Activated naive CD8-positive, alpha-beta T cell treated with anti-CD3 and anti-CD28 coated beads, Interleukin-2, amount 50 U/mL, for 24 hours (primary cell): Measurements from ENCODE around the gene ANKRD42.
"Not testable (repeated sequence)": the region's sequence is repeated elsewhere in the genome, so short reads cannot be mapped to it uniquely, and the experiment has no call there.

Experiments used
- ATAC-seq: fragments of 150-1000 bp; cut with Tn5 transposase; one replicate; pipeline ENCODE4 v1.10.0; 2021
- DNase-seq: peaks from one replicate; pipeline ENCODE4 v3.0.0; 2021
- H3K27ac Mint-ChIP-seq: one replicate; pipeline ENCODE4 v1.8.0; 2021; ENCODE audit warnings: mild to moderate bottlenecking, mixed read lengths
- H3K27me3 Mint-ChIP-seq: one replicate; pipeline ENCODE4 v1.8.0; 2021; ENCODE audit warnings: mixed read lengths
- H3K36me3 Mint-ChIP-seq: one replicate; pipeline ENCODE4 v1.8.0; 2021; ENCODE audit warnings: low read depth, mixed read lengths
- H3K4me1 Mint-ChIP-seq: one replicate; pipeline ENCODE4 v1.8.0; 2021; ENCODE audit warnings: mixed read lengths
- H3K4me3 Mint-ChIP-seq: one replicate; pipeline ENCODE4 v1.8.0; 2021; ENCODE audit warnings: mild to moderate bottlenecking, moderate library complexity, mixed read lengths
- H3K9me3 Mint-ChIP-seq: one replicate; pipeline ENCODE4 v1.8.0; 2021; ENCODE audit warnings: mixed read lengths

ANKRD42 gene

DNA sequence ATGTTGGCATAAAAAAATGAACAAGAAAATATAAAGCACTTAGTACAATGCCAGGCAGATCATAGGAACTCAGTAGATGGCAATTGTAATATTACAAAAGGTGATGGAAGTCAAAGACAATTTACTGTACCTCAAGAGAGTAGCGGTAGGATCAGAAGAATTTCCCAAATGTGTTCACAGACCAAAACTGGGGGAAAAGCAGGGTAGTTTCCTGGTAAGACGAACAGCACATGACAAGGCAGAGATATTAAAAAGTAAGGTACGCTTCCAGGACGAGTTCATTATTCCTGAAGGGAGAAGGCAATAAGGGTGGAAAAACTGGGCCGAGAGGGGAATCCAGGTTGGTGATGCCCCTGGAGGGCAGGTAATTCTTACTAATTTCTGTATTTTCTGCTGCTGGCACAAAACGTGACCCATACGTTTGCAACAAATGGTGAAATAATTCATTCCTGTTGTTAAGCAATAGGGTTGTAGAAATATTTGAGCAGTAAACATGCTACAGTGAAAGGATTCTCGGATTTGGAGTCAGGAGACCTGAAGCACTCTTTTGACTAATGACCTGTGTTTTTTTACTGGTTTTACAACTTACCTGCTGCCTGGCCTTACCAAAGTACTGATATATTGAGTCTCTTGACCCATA lies 786 bp upstream of the ANKRD42 start:
- H3K27me3 Mint-ChIP-seq: no peaks in the 10 kb centered on the region
- peak overlapping the region; percentile 97 for H3K27ac Mint-ChIP-seq
- peaks cover 25% of the 10 kb centered on the region for H3K36me3 Mint-ChIP-seq
- H3K4me3 Mint-ChIP-seq: peak overlapping the region; percentile 99
- DNase-seq: no peak
- ATAC-seq: no peak
- peaks cover 42% of the 10 kb centered on the region for H3K4me1 Mint-ChIP-seq
- no peaks in the 10 kb centered on the region for H3K9me3 Mint-ChIP-seq

DNA sequence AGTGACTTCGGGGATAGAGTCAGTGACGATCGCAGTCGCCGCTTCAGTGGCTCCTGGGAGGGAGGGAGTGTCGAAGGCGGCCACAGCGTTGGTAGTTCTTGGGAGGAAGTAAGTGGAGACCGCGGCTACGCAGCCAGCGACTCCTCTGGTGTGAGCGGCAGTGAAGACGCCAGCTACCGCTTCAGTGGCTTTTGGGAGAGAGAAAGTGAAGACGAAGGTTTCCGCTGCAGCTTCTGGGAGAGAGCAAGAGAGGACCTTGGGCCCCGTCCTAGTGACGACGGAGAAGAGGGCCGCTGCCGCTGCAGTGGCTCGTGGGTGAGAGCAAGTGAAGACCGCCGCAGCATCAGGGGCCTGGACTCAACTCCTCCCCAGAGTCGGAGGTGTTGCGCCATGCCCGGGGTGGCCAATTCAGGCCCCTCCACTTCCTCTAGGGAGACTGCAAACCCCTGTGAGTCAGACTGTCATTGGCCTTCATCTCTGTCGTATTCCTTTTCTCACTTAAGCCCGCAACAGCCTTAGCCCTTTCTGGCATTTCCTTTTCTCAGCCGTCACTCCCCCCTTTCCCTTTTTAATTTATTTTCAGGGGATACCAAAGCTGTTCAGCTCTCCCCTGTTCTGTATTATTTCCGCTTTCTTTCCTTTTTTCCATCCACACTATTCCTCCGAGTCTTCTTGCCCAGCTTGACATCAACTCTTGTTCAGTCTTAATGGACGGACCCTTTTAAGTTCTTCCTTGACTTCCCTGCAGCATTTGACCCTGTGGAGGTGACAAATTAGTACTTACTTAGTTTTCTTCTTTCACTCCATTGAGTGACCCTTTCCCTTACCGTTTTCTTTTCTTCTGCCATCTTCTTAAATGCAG lies 1.0 kb downstream of the ANKRD42 start:
- no peaks in the 10 kb centered on the region for H3K9me3 Mint-ChIP-seq
- H3K27ac Mint-ChIP-seq: peak overlapping the region; percentile 97
- H3K4me3 Mint-ChIP-seq: peak overlapping the region; percentile 99
- ATAC-seq (peak; percentile 86), DNase-seq (peak; percentile 64)
- H3K4me1 Mint-ChIP-seq: peaks cover 42% of the 10 kb centered on the region
- H3K36me3 Mint-ChIP-seq: peaks cover 22% of the 10 kb centered on the region
- no peaks in the 10 kb centered on the region for H3K27me3 Mint-ChIP-seq

DNA sequence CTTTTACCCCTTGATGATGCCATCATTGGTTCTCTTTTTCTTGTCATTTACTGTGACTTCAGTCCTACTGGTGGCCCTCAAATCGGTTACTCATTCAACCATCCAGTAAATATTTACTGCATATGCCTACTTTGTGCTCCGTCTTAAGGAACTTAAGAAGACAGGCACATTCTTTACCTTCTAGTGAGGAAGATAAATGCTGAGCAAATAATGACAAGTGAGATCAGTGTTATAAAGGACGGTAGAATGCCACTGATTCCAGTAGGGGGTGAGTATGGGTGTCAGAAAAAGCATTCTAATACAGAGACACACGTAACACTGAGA lies 1.6 kb downstream of the ANKRD42 start:
- DNase-seq (no peak), ATAC-seq (no peak)
- peak overlapping the region; percentile 97 for H3K27ac Mint-ChIP-seq
- peak overlapping the region; percentile 99 for H3K4me3 Mint-ChIP-seq
- H3K27me3 Mint-ChIP-seq: no peaks in the 10 kb centered on the region
- peaks cover 45% of the 10 kb centered on the region for H3K4me1 Mint-ChIP-seq
- no peaks in the 10 kb centered on the region for H3K9me3 Mint-ChIP-seq
- H3K36me3 Mint-ChIP-seq: peaks cover 24% of the 10 kb centered on the region

DNA sequence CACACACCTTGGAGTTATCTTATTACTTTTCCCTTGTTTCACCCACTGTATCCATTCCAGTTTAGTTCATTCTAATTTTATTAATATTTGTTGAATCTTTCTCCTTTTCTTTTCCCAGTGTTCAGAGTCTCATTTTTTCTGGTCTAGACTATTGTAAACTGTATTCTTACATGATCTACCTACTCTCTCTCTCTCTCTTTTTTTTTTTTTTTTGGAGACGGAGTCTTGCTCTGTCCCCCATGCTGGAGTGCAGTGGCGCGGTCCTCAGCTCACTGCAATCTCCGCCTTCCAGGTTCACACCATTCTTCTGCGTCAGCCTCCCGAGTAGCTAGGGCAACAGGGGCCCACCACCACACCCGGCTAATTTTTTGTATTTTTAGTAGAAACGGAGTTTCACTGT lies 2.1 kb downstream of the ANKRD42 start:
- no peak overlapping the region for H3K27ac Mint-ChIP-seq
- H3K36me3 Mint-ChIP-seq: peaks cover 27% of the 10 kb centered on the region
- H3K4me3 Mint-ChIP-seq: peak overlapping the region; percentile 99
- H3K4me1 Mint-ChIP-seq: peaks cover 45% of the 10 kb centered on the region
- no peak for DNase-seq
- ATAC-seq: no peak
- no peaks in the 10 kb centered on the region for H3K9me3 Mint-ChIP-seq
- H3K27me3 Mint-ChIP-seq: no peaks in the 10 kb centered on the region

DNA sequence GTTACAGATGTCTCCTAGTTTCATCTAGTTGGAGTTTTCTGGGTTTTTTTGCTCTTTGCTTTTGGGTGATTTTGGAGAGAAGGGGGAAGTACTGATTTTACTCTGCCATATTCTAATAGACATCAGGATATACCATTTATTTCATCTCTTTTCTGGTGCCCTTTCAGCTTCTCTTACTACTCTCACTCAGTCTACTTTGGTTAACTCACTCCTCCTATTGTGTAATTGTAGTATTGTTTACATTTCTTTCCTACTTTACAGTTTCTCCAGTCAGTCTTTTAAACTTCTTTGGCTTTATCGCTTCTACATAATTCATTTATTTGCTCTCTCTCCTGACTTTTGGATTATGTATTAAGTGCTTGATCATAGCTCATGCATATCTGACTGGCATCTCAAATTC lies 6.5 kb downstream of the ANKRD42 start:
- ATAC-seq: no peak
- Mint-ChIP-seq H3K27ac (no peak overlapping the region), H3K4me3 (no peak overlapping the region)

DNA sequence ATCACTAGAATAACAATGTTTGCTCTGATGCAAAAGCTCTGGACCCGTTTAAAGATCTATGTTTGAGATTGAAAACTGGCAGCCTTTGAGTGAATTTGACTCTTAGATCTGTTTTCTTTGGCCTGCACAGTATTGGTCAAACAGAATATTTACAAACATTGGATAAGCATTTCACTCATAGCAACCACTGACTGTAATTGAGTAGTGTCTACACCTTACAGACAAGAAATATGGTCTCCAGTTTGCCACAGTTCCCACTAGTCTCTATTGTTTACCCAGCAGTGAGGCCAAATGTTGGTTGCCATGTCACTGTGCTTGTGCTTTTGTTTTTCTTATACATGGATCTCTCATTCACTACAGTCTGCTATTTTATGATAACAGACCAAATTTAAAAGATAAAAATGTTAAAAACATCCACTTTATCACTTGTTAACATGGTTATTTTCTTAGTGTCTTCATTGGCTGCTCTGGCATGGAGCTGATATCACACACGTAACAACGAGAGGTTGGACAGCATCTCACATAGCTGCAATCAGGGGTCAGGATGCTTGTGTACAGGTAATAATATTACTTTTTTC lies 12.2 kb downstream of the ANKRD42 start:
- no peak for DNase-seq
- no peak for ATAC-seq
- Mint-ChIP-seq H3K4me3 (no peak overlapping the region), H3K4me1 (no peaks in the 10 kb centered on the region), H3K27ac (no peak overlapping the region), H3K36me3 (peaks cover 23% of the 10 kb centered on the region), H3K27me3 (no peaks in the 10 kb centered on the region), H3K9me3 (no peaks in the 10 kb centered on the region)

More for the DNA sequence above, 6.5 kb downstream of the ANKRD42 start:
- no peaks in the 10 kb centered on the region for H3K27me3 Mint-ChIP-seq
- no peaks in the 10 kb centered on the region for H3K9me3 Mint-ChIP-seq
- no peak for DNase-seq
- peaks cover 24% of the 10 kb centered on the region for H3K36me3 Mint-ChIP-seq
- H3K4me1 Mint-ChIP-seq: peaks cover 23% of the 10 kb centered on the region

DNA sequence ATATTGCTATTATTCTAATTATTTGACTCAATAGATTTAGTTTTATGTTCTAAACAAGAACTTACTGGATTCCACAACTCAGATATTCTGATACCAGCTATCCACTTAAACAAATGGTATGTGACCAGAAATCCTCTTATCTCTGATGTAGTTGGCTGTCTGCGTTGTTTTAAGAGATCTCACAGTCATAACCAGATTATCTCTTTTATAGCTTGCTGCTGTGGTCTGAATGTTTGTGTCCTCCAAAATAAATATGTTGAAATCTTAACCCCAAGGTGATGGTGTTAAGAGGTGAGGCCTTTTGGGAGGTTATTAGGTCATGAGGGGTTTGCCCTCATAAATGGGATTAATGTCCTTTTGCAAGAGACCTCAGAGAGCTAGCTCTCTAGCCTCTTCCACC lies 12.7 kb downstream of the ANKRD42 start:
- H3K27ac Mint-ChIP-seq: no peak overlapping the region
- no peak overlapping the region for H3K4me3 Mint-ChIP-seq
- H3K27me3 Mint-ChIP-seq: no peaks in the 10 kb centered on the region
- ATAC-seq (no peak), DNase-seq (no peak)
- H3K36me3 Mint-ChIP-seq: peaks cover 21% of the 10 kb centered on the region
- H3K4me1 Mint-ChIP-seq: no peaks in the 10 kb centered on the region
- no peaks in the 10 kb centered on the region for H3K9me3 Mint-ChIP-seq

DNA sequence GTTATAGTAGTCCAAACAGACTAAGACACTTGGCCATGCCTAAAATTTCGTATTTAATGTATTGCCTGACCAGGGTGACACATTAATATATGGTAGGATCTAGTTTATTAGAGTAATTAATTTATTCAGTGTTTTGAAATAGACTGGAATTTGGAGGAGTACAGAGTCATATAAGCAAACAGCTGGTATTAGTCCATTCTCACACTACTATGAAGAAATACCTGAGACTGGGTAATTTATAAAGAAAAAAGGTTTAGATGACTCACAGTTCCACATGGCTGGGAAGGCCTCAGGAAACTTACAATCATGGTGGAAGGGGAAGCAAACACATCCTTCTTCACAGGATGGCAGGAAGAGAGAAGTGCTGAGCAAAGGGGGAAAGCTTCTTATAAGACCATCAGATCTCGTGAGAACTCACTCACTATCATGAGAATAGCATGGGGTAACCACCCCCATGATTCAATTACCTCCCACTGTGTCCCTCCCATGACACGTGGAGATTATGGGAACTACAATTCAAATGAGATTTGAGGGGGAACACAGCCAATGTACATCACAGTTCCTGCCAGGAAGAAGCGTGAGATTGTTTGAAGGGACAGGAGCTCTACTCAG lies 13.4 kb downstream of the ANKRD42 start:
- H3K9me3 Mint-ChIP-seq, H3K27ac Mint-ChIP-seq, H3K4me1 Mint-ChIP-seq, H3K27me3 Mint-ChIP-seq, ATAC-seq, H3K4me3 Mint-ChIP-seq, DNase-seq: not testable (repeated sequence)
- H3K36me3 Mint-ChIP-seq: peaks cover 17% of the 10 kb centered on the region

DNA sequence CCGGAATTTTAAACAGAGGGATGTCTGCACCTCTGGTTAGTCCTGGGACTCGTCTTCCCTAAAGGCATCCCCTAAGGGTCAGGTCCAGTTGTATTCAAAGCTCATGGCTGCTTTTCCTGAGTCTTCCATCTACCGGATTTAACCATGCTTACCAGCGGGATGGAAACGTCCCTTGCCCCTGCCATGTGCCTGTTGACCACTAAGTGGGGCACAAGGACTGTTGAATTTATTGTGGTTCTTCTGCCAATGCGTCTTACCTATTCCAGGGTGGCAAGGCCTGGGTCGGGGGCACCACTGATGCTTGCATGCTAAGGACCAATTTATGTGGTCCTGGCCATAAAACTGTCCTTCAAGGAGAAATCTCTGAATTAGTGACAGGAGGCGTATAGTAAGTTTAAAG lies 25.6 kb downstream of the ANKRD42 start:
- peaks cover 2% of the 10 kb centered on the region for H3K27me3 Mint-ChIP-seq
- no peak overlapping the region for H3K27ac Mint-ChIP-seq
- H3K9me3 Mint-ChIP-seq: no peaks in the 10 kb centered on the region
- no peak overlapping the region for H3K4me3 Mint-ChIP-seq
- H3K36me3 Mint-ChIP-seq: peaks cover 3% of the 10 kb centered on the region
- H3K4me1 Mint-ChIP-seq: no peaks in the 10 kb centered on the region
- DNase-seq (no peak), ATAC-seq (no peak)

DNA sequence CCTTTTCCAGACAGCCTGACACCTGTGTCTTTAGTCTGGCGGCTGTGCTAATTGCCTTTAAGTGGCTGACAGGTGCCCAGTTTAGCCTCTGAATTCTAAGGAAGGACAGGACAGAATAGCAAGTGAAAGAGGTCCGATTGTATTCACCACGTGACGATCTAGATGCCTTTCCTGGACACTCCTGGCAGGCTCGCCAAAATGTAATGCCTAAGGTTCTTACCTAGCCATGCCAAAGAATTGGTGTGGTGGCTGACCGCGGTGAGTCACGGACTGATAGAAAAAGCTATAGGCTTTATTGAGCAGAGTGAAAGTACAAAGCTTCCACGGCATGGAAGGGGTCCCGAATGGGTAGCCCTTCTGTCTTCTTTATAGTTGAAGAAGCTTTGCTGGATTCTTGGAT lies 26.7 kb downstream of the ANKRD42 start:
- Mint-ChIP-seq H3K4me1 (no peaks in the 10 kb centered on the region), H3K4me3 (no peak overlapping the region), H3K27ac (no peak overlapping the region), H3K36me3 (no peaks in the 10 kb centered on the region), H3K9me3 (no peaks in the 10 kb centered on the region), H3K27me3 (peaks cover 2% of the 10 kb centered on the region)
- no peak for DNase-seq
- ATAC-seq: no peak

DNA sequence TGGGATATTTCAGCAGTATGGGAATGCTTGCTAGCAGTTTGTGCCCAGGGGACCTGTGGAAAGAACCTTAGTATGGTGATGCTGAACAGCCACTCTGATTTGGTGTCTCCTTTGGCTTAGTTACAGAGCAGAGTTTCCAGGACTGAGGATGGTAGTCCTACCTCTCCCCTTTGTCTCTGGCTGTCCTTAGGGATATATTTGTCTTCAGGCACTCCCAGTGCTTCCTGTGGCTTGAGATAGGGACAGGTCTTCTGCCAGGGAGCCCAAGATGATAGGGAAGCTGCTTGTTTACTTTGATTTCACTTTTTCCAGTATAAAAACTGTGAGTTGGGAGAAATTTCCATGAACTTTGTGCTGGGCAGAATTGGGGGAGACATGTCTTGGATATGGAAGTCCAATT lies 28.2 kb downstream of the ANKRD42 start:
- Mint-ChIP-seq H3K27me3 (peaks cover 2% of the 10 kb centered on the region), H3K36me3 (no peaks in the 10 kb centered on the region), H3K27ac (no peak overlapping the region), H3K4me1 (no peaks in the 10 kb centered on the region), H3K9me3 (no peaks in the 10 kb centered on the region), H3K4me3 (no peak overlapping the region)
- DNase-seq: no peak
- ATAC-seq: no peak

DNA sequence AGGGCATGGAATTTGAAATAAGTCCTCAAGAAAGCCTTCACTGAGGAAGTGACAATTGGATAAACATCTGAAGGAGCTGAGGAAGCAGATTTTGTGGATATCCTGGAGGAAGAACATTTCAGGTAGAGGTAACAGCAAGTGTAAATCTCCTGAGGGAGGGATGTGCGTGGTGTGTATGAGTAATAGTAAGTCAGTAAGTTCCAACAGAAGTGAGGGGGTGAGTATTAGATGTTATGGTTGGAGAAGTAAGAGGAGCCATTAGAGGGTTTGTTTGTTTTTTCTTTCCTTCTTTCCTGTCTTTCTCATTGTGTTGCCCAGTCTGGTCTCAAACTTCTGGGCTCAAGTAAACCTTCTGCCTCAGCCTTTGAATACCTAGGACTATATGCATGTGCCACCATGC lies 29.0 kb downstream of the ANKRD42 start:
- peaks cover 2% of the 10 kb centered on the region for H3K27me3 Mint-ChIP-seq
- DNase-seq (no peak), ATAC-seq (no peak)
- H3K9me3 Mint-ChIP-seq: no peaks in the 10 kb centered on the region
- no peak overlapping the region for H3K27ac Mint-ChIP-seq
- no peaks in the 10 kb centered on the region for H3K36me3 Mint-ChIP-seq
- no peaks in the 10 kb centered on the region for H3K4me1 Mint-ChIP-seq
- no peak overlapping the region for H3K4me3 Mint-ChIP-seq

DNA sequence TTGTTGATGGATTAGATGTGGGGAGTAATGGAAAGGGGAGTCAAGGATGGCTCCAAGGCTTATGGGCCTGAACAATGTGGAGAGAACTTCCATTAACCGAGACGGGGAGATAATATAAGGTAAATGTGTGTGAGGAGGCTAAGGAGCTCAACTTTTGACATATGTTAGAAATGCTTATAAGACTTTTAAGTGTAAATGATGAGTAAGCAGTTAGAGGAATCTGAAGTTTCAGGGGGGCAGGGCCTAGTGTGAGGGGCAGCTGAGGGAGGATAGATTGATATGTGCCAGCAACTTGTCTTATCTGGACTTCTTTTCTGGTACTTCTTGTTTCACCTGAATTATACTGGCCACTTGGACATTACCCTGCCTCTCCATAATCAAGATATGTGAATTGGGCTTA lies 29.9 kb downstream of the ANKRD42 start:
- Mint-ChIP-seq H3K27ac (no peak overlapping the region), H3K4me1 (no peaks in the 10 kb centered on the region), H3K4me3 (no peak overlapping the region), H3K36me3 (no peaks in the 10 kb centered on the region), H3K27me3 (peaks cover 2% of the 10 kb centered on the region), H3K9me3 (no peaks in the 10 kb centered on the region)
- DNase-seq (no peak), ATAC-seq (no peak)

DNA sequence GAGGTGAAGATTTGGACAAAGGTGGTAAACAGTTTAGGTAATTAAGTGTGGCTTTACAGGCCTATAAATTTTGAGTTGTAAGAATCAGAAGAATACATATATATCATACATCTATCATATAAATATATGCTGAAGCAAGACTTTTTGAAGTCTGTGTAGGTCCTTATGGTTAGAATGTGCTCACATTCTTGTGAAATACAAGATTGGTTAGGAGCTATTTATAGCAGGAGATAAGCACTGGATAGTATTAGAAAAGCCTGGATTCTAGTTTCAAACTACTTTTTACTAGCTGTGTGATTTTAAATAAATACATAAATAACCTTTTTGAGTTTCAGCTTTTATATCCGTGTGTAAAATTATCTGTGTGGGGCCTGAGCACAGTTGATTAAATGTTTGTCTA lies 42.3 kb downstream of the ANKRD42 start:
- no peak for ATAC-seq
- Mint-ChIP-seq H3K9me3 (no peaks in the 10 kb centered on the region), H3K36me3 (no peaks in the 10 kb centered on the region), H3K27ac (no peak overlapping the region), H3K27me3 (no peaks in the 10 kb centered on the region), H3K4me1 (no peaks in the 10 kb centered on the region), H3K4me3 (no peak overlapping the region)
- DNase-seq: no peak

DNA sequence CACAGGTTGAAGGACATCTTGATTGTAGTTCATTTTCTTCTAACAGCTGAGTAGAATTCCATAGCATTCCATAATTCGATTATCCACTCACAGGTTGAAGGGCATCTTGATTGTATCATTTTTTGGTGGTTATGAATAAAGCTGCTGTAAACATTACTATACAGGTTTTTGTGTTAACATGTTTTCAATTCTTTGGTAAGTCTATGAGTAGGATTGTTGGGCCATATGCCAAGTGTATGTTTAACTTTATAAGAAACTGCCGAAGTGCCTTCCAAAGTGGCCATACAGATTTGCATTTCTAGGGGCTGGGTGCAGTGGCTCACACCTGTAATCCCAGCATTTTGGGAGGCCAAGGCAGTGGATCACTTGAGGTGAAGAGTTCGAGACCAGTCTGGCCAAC lies 44.6 kb downstream of the ANKRD42 start:
- DNase-seq: no peak
- H3K27ac Mint-ChIP-seq: no peak overlapping the region
- H3K4me3 Mint-ChIP-seq: no peak overlapping the region
- no peak for ATAC-seq
- H3K36me3 Mint-ChIP-seq: no peaks in the 10 kb centered on the region
- no peaks in the 10 kb centered on the region for H3K9me3 Mint-ChIP-seq
- H3K4me1 Mint-ChIP-seq: no peaks in the 10 kb centered on the region
- H3K27me3 Mint-ChIP-seq: no peaks in the 10 kb centered on the region
